Fibroblast of skin of back (primary cell): ENCODE results near the gene OR2T35.

ENCODE experiments used
- DNase-seq: peaks from one replicate; pipeline ENCODE4 v3.0.0-alpha.2; 2013

OR2T35 gene

GRCh38 chr1:248625166-248625565, 19.9 kb downstream of the OR2T35 start:
- no peak for DNase-seq

GRCh38 chr1:248622570-248623001, 22.5 kb downstream of the OR2T35 start:
- DNase-seq = peak; percentile 11

- no peak for DNase-seq
Observed at GRCh38 chr1:248621770-248622169, 23.3 kb downstream of the OR2T35 start.

GRCh38 chr1:248618878-248619277, 26.2 kb downstream of the OR2T35 start:
- peak; percentile 18 for DNase-seq

- DNase-seq = no peak
Observed at GRCh38 chr1:248618119-248618518, 27.0 kb downstream of the OR2T35 start.

- DNase-seq = no peak
Observed at GRCh38 chr1:248613742-248614141, 31.3 kb downstream of the OR2T35 start.

- no peak for DNase-seq
Observed at GRCh38 chr1:248611883-248612414, 33.1 kb downstream of the OR2T35 start.

GRCh38 chr1:248610301-248610700, 34.8 kb downstream of the OR2T35 start:
- no peak for DNase-seq

- no peak for DNase-seq
Observed at GRCh38 chr1:248599396-248599795, 45.7 kb downstream of the OR2T35 start.

- DNase-seq = no peak
Observed at GRCh38 chr1:248597589-248597988, 47.5 kb downstream of the OR2T35 start, which contains the start of gene OR2T10. Gene OR2T10, minus strand, starts transcription at chr1:248597700. Its CDS starts 3,932 bp downstream, at chr1:248593768.

GRCh38 chr1:248596615-248597014, 48.5 kb downstream of the OR2T35 start:
- DNase-seq = no peak

GRCh38 chr1:248593226-248593625, 51.9 kb downstream of the OR2T35 start:
- DNase-seq = no peak

- no peak for DNase-seq
Observed at GRCh38 chr1:248592655-248593054, 52.4 kb downstream of the OR2T35 start.

GRCh38 chr1:248590055-248590454, 55.0 kb downstream of the OR2T35 start:
- DNase-seq = no peak

GRCh38 chr1:248589334-248589733, 55.7 kb downstream of the OR2T35 start:
- no peak for DNase-seq
